Upper lobe of right lung (tissue), 1 donor: ENCODE measurements around the gene CHMP2A. TPM values are rescaled to one million over a fixed set of nuclear protein-coding genes. Genes with fewer than 3 reads are reported as not detected.

Source experiments
- ATAC-seq: fragments of 200-7000 bp; cut with Tn5 transposase; one replicate; pipeline ENCODE4 v1.9.1; 2020; ENCODE audit warnings: mild to moderate bottlenecking, moderate library complexity
- DNase-seq: peaks from one replicate; pipeline ENCODE4 v3.0.0-alpha.2; 2020
- H3K27ac ChIP-seq: fragments of 200-600 bp; one replicate; pipeline ENCODE4 v1.8.0; 2022
- H3K27me3 ChIP-seq: fragments of 200-600 bp; one replicate; pipeline ENCODE4 v1.8.0; 2022; ENCODE audit warnings: mild to moderate bottlenecking
- H3K36me3 ChIP-seq: fragments of 200-600 bp; one replicate; pipeline ENCODE4 v1.8.0; 2022
- H3K4me1 ChIP-seq: fragments of 200-600 bp; one replicate; pipeline ENCODE4 v1.8.0; 2022
- H3K4me3 ChIP-seq: fragments of 200-600 bp; one replicate; pipeline ENCODE4 v1.8.0; 2022; ENCODE audit warnings: mild to moderate bottlenecking
- H3K9me3 ChIP-seq: fragments of 200-600 bp; one replicate; pipeline ENCODE4 v1.8.0; 2022
- intact Hi-C: fragments of 100-400 bp; cut with DNase I; formaldehyde crosslinking; loops from one replicate; pipeline ENCODE4 v1.11.0; 2022
- total RNA-seq: library from RNA; stranded (reverse); fragmentation: NEBNext Ultra II Directional; extraction: Animal tissue kit (Norgen Biotek cat#: 25700); gene quantifications from one replicate; pipeline ENCODE4 v1.2.1, GENCODE V29; 2021
- TF ChIP-seq, protein P1 (sequence below): fragments of 200-600 bp; IDR thresholded peaks from one replicate; pipeline ENCODE4 v1.8.0; 2022; ENCODE audit warnings: antibody characterized with exemption
- donor health status: DM: no; HTN: yes; CAD: no; lungs with severe emphysema.

Gene CHMP2A
- total RNA-seq, 1 donor from 2014 or later: 96.5 TPM

DNA sequence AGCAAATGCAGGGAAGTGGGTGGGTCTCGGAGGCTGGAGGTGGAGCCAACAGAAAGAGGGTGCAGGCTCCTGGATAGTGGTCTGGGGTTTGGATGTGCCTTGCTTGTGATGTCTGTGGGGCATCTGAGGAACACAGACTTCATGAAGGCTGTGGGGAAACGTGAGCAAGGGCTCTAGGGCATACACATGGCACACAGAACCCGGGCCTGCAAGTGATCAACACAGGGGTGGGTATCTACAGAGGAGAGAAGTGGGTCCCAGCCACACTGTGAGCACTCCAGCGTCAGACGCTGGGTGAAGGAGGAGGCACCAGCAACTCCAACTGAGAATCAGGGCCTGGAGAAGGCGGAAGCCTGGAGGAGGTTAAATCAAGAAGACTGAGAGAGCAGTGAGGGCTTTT is 8.9 kb upstream of the CHMP2A start:
- DNase-seq (peak; percentile 44), ATAC-seq (no peak)
- intact Hi-C loops: no loop called here
- Histone ChIP-seq H3K9me3 (no peaks in the 10 kb centered on the region), H3K27me3 (no peaks in the 10 kb centered on the region), H3K4me3 (no peak overlapping the region), H3K36me3 (peaks cover 10% of the 10 kb centered on the region), H3K4me1 (peaks cover 27% of the 10 kb centered on the region), H3K27ac (no peak overlapping the region)
- TF ChIP-seq, protein P1, sequence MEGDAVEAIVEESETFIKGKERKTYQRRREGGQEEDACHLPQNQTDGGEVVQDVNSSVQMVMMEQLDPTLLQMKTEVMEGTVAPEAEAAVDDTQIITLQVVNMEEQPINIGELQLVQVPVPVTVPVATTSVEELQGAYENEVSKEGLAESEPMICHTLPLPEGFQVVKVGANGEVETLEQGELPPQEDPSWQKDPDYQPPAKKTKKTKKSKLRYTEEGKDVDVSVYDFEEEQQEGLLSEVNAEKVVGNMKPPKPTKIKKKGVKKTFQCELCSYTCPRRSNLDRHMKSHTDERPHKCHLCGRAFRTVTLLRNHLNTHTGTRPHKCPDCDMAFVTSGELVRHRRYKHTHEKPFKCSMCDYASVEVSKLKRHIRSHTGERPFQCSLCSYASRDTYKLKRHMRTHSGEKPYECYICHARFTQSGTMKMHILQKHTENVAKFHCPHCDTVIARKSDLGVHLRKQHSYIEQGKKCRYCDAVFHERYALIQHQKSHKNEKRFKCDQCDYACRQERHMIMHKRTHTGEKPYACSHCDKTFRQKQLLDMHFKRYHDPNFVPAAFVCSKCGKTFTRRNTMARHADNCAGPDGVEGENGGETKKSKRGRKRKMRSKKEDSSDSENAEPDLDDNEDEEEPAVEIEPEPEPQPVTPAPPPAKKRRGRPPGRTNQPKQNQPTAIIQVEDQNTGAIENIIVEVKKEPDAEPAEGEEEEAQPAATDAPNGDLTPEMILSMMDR: no peak

DNA sequence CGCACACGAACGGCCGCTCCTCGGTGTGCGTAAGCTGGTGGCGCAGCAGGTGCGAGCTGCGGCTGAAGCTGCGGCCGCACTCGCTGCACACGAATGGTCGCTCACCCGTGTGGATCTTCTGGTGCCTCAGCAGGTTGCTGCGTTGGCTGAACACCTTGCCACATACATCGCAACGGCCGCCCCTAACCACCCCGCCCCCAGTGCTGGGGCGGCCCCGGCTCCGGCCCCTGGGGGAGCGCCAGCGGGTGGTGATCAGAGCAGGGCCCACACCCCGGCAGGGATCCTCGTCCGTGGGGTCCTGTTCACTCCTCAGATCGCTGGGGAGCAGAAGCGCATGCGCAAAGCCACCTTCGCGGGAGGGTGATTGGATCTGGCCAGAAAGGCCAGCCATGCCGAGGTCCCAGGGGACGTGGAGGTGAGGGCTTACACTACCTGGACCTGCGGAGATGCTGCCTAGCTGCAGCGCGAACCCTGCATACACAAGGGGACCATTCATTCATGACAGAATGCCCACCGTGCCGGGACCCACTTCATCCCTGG is 8.2 kb upstream of the CHMP2A start:
- Histone ChIP-seq H3K27ac (no peak overlapping the region), H3K36me3 (peaks cover 10% of the 10 kb centered on the region), H3K4me3 (peak overlapping the region; percentile 39), H3K27me3 (no peaks in the 10 kb centered on the region), H3K4me1 (peaks cover 27% of the 10 kb centered on the region), H3K9me3 (no peaks in the 10 kb centered on the region)
- ATAC-seq (no peak), DNase-seq (peak; percentile 72)
- intact Hi-C loops: no loop called here
- TF ChIP-seq, protein P1: no peak

DNA sequence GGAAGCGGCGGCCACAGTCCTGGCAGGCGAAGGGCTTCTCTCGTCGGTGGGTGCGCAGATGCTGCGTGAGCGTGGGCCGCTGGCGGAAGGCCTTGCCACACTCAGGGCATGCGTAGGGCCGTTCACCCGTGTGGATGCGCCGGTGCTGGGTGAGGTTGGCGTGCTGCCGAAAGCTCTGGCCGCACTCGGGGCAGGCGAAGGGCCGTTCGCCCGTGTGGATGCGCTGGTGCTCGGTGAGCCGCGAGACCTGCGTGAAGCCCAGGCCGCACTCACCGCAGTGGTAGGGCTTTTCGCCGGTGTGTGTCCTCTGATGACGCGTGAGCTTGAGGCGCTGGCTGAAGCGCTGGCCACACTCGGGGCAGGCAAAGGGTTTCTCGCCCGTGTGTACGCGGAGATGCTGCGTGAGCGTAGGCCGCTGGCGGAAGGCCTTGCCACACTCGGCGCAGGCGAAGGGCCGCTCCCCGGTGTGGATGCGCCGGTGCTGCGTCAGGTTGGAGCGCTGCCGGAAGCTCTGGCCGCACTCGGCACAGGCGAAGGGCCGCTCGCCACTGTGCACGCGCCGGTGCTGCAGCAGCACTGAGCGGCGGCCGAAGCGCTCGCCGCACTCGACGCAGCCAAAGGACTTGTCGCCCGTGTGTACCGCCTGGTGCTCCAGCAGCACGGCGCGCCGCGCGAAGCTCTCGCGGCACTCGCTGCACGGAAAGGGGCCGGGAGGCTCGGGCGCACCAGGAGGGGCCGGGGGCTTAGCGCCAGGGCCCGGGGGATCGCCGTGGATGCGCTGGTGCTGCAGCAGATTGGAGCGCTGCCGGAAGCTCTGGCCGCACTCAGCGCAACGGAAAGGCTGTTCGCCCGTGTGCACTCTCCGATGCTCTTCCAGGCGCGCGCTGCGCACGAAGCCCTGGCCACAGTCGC is 7.5 kb upstream of the CHMP2A start:
- Histone ChIP-seq H3K4me1 (peaks cover 27% of the 10 kb centered on the region), H3K9me3 (no peaks in the 10 kb centered on the region), H3K27me3 (no peaks in the 10 kb centered on the region), H3K36me3 (peaks cover 8% of the 10 kb centered on the region), H3K27ac (peak overlapping the region; percentile 48), H3K4me3 (peak overlapping the region; percentile 39)
- TF ChIP-seq, protein P1: no peak
- intact Hi-C loops: no loop called here
- peak; percentile 1 for ATAC-seq
- peak; percentile 78 for DNase-seq

DNA sequence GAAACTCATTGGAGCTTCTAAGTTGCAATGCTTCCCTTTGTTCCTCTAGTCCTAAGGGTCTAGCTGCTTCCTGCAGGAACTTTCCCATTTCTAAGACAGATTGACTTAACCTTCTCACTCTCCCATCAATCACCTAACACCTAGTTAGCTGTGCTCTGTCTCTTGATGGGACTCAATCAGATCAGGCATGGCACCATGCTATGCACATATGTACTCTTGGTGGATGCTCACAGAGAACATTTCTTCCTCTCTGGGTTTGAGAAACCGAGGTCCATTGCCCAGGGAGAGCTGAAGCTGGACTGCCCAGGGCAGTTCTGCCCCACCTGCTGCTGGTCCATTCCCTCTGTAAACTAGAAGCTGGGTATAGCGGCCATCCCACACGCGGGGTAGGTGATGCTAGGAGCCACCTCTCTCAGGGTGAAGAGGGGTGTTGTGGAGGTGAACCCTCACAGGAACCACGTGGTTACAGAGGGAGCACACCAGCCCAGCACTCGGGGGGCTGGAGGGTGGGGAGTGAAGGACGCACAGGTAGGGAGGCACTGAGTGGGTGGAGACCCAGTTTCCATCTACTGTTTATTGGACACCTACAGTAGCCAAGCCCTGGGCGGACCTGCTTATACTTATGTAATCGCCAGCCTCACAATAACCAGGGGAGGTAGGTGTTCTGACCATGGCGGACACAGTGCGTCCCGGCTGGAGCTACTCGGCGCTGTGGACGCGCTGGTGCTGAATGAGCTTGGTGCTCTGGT is 6.6 kb upstream of the CHMP2A start:
- DNase-seq (no peak), ATAC-seq (no peak)
- H3K27ac ChIP-seq: no peak overlapping the region
- intact Hi-C loops: no loop called here
- H3K27me3 ChIP-seq: no peaks in the 10 kb centered on the region
- H3K4me1 ChIP-seq: peaks cover 34% of the 10 kb centered on the region
- peaks cover 5% of the 10 kb centered on the region for H3K36me3 ChIP-seq
- peak overlapping the region; percentile 39 for H3K4me3 ChIP-seq
- TF ChIP-seq, protein P1: no peak
- H3K9me3 ChIP-seq: no peaks in the 10 kb centered on the region

DNA sequence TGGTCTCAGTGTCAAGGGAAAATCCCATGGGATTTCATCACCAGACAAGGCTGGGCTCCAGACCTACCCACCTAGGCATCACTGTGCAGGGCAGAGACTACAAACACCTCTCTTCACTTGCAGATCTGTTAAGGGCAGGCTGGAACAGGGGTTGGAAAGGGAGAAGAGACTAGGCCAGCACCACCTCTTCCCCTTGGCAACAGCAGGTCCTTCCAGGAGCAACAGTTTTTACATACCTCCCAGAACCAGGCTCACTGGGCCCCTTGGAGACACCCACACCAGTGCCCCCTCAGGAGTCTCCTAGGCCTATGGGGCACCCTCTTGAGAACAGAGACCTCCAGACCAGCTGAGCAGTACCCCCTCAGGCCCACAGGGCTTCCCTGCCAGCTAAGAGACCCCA is 6.0 kb upstream of the CHMP2A start:
- H3K9me3 ChIP-seq: no peaks in the 10 kb centered on the region
- intact Hi-C loops: no loop called here
- H3K36me3 ChIP-seq: peaks cover 11% of the 10 kb centered on the region
- H3K27ac ChIP-seq: no peak overlapping the region
- ATAC-seq (no peak), DNase-seq (no peak)
- TF ChIP-seq, protein P1: no peak
- H3K4me3 ChIP-seq: no peak overlapping the region
- H3K27me3 ChIP-seq: no peaks in the 10 kb centered on the region
- peaks cover 40% of the 10 kb centered on the region for H3K4me1 ChIP-seq
